Vagina (tissue), 2 donors: ENCODE measurements around the gene CRIP2. TPM values are rescaled to one million over a fixed set of nuclear protein-coding genes. Genes with fewer than 3 reads are reported as not detected.
A peak's percentile ranks its signal among the peaks of the same experiment; 100 is the strongest.

Source experiments
- DNase-seq, 2 donors: peaks; one replicate each; pipeline ENCODE4 v3.0.0-alpha.2; 2017; ENCODE audit errors: extremely low spot score in 2 of 2
- H3K27ac ChIP-seq: fragments of 200-600 bp; sonication (generic); one replicate; pipeline ENCODE4 v1.5.1; 2019
- H3K27me3 ChIP-seq: fragments of 200-600 bp; sonication (generic); one replicate; pipeline ENCODE4 v1.5.1; 2019
- H3K36me3 ChIP-seq, 2 donors: fragments of 200-600 bp; sonication (generic); one replicate each; pipeline ENCODE4 v1.5.1; 2017 to 2019
- H3K4me1 ChIP-seq: fragments of 200-600 bp; sonication (generic); one replicate; pipeline ENCODE4 v1.5.1; 2019
- H3K4me3 ChIP-seq, 2 donors: fragments of 200-600 bp; sonication (generic); 1 replicate in 1 of 2; 2 replicates in 1 of 2; pipeline ENCODE4 v1.5.1; 2016 to 2019
- H3K9me3 ChIP-seq: fragments of 200-600 bp; sonication (generic); one replicate; pipeline ENCODE4 v1.5.1; 2019
- POLR2A ChIP-seq, 2 donors: fragments of 450-650 bp; IDR thresholded peaks; one replicate each; pipeline ENCODE4 v1.6.1; 2017; ENCODE audit warnings: antibody characterized with exemption in 2 of 2, mild to moderate bottlenecking in 2 of 2, moderate library complexity in 2 of 2
- POLR2AphosphoS5 ChIP-seq, 2 donors: sonication (generic); formaldehyde crosslinking; IDR thresholded peaks; one replicate each; pipeline ENCODE4 v1.9.0; 2017; ENCODE audit warnings: antibody characterized with exemption in 2 of 2, mild to moderate bottlenecking in 2 of 2, low read depth in 1 of 2; ENCODE audit not compliant: insufficient read depth in 1 of 2
- intact Hi-C: fragments of 100-400 bp; cut with DNase I; formaldehyde crosslinking; loops from one replicate; pipeline ENCODE4 v1.15.1; 2023
- total RNA-seq: library from RNA; depleted of rRNA; stranded (reverse); fragments of >200 nt; gene quantifications from one replicate; pipeline ENCODE4 v1.2.3, GENCODE V29; 2016
- TF ChIP-seq, protein P1 (sequence below), 3 experiments: fragments of 450-650 bp in 2 of 3; fragments of 200-600 bp in 1 of 3; sonication (generic) in 1 of 3; IDR thresholded peaks; one replicate each; pipeline ENCODE4 v1.5.1; 2017 to 2019; ENCODE audit warnings: antibody characterized with exemption in 3 of 3, mild to moderate bottlenecking in 2 of 3, moderate library complexity in 2 of 3

CRIP2 gene
- total RNA-seq, 1 donor from 2014 or later, result 126 TPM

DNA sequence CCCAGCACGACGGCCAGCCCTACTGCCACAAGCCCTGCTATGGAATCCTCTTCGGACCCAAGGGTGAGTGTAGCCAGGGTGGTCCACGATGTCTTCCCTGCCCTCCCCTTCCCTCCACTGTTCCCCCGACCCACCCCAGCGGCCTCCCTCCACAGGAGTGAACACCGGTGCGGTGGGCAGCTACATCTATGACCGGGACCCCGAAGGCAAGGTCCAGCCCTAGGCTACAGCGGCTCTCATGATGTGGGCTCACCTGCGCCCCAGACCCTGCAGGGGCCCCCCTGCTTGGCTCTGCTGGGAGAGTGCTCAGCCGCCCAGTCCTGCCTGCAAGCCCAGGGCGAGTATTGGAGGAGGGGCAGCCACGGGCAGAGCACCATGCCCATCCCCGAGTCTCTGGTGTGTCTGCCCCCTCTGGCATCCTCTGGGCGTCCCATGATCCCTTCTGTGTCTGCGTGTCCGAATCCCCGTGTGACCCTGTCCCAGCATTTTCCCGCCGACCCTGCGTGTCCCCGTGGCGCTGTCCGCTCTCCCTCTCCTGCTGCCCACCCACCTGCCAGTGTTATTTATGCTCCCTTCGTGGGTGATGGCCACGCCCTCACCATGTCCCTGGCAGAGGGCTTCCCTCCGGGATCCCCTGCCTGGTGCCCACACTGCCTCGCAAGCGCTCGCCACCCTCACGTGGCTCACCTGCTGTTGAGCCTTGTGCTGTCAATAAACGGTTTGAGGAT, 5.0 kb downstream of the CRIP2 start:
- H3K36me3 ChIP-seq, result no peaks in the 10 kb centered on the region
- TF ChIP-seq, protein P1, sequence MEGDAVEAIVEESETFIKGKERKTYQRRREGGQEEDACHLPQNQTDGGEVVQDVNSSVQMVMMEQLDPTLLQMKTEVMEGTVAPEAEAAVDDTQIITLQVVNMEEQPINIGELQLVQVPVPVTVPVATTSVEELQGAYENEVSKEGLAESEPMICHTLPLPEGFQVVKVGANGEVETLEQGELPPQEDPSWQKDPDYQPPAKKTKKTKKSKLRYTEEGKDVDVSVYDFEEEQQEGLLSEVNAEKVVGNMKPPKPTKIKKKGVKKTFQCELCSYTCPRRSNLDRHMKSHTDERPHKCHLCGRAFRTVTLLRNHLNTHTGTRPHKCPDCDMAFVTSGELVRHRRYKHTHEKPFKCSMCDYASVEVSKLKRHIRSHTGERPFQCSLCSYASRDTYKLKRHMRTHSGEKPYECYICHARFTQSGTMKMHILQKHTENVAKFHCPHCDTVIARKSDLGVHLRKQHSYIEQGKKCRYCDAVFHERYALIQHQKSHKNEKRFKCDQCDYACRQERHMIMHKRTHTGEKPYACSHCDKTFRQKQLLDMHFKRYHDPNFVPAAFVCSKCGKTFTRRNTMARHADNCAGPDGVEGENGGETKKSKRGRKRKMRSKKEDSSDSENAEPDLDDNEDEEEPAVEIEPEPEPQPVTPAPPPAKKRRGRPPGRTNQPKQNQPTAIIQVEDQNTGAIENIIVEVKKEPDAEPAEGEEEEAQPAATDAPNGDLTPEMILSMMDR (IDR thresholded peaks at IDR 0.05), result no peak
- TF ChIP-seq POLR2AphosphoS5 (IDR thresholded peaks at IDR 0.05; ENCODE audit: insufficient read depth in 1 of 2, low read depth in 1 of 2) (no peak), POLR2A (IDR thresholded peaks at IDR 0.05) (no peak)
- peak overlapping the region; percentile 97 for H3K27ac ChIP-seq
- H3K9me3 ChIP-seq, result no peaks in the 10 kb centered on the region
- DNase-seq, result no peak
- peaks cover 90% of the 10 kb centered on the region for H3K4me1 ChIP-seq
- no peak overlapping the region for H3K4me3 ChIP-seq
- peaks cover 4% of the 10 kb centered on the region for H3K27me3 ChIP-seq
- intact Hi-C loops, result loop anchor here (5.0 kb wide), 1 partner anchor 392 kb away; no protein-coding TSS in a partner anchor

DNA sequence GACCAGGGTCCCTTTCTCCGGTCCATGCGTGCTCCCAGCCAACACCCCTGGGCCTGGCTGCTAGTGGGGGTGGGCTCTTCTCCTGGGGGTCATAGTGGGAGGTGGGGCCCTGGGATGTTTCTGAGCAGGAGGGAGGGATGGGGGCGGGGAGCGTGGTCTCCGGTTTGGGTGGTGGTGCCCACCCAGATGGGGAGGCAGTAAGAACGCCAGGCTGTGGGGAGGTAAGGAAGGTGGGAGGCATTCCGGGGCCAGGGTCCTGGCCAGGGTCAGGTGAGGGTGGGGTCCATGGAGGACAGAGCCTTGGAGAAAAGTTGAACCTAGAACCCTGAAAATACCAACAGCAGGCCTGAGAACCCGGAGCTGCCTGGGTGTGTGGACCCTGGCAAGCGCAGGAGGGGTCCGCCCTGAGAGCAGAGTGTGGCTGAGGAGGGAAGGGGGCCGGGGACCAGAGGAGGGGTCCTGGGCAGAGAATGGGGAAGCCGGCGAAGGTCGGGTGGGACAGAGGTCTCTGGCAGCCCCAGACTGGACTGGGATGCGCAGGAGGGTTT, 5.7 kb downstream of the CRIP2 start:
- no peaks in the 10 kb centered on the region for H3K36me3 ChIP-seq
- H3K4me3 ChIP-seq, result no peak overlapping the region
- intact Hi-C loops, result loop anchor here (5.0 kb wide), 1 partner anchor 393 kb away; no protein-coding TSS in a partner anchor
- no peaks in the 10 kb centered on the region for H3K27me3 ChIP-seq
- H3K27ac ChIP-seq, result peak overlapping the region; percentile 97
- H3K9me3 ChIP-seq, result no peaks in the 10 kb centered on the region
- TF ChIP-seq POLR2A (IDR thresholded peaks at IDR 0.05) (no peak), POLR2AphosphoS5 (IDR thresholded peaks at IDR 0.05; ENCODE audit: insufficient read depth in 1 of 2, low read depth in 1 of 2) (no peak)
- TF ChIP-seq, protein P1 (IDR thresholded peaks at IDR 0.05), result no peak
- no peak for DNase-seq
- H3K4me1 ChIP-seq, result peaks cover 92% of the 10 kb centered on the region

DNA sequence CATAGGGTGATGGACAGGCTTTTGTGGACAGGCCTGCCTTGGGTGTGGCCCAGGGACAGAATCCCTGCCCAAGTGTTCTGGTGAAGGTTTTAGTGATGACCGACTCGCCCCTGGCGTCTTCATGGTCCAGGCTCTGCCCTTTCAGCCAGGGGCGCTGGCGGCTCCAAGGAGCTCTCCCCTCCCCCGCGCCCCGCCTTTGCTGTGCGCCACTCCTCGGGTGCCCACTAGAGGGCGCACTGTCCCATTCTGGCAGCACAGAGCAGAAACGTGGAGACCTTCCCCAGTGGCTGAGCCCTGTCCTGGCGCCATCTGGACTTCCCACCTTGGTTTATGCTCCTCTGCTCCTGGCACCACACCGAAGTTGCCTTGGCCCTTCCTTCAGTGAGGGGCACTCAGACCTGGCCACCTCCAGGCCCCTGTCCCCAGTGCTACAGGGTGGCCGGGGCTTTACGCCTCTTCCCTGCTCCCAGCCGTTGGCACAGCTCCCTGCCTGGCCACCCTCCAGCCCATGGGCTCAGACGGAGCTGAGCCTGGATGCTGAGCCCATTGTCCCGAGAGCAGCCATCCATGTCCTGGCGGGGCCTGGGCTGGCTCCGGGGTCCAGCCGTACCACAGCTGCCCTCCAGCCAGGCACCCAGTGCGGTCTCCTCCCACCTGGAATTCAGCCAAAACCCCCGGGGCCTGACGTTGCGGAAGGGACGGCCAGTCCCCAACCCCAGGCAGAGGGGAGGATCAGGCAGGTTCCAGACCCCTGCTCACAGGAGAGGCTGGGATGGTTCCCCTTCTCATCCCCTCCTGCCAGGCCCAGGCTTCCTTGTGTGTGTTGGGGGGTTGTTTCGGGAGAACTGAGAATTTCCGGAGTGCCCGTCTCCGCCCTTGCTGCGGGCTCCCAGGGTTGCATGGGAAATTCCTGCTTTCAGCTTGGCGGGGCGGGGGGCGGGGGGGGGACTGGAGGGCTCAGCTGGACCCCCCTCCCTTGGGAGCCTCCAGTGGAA, 6.5 kb downstream of the CRIP2 start:
- TF ChIP-seq POLR2AphosphoS5 (IDR thresholded peaks at IDR 0.05; ENCODE audit: insufficient read depth in 1 of 2, low read depth in 1 of 2), result peak; percentile 81 to 84
- no peak for TF ChIP-seq POLR2A (IDR thresholded peaks at IDR 0.05)
- TF ChIP-seq, protein P1 (IDR thresholded peaks at IDR 0.05), result peak; percentile 92 to 97 (median 94)

DNA sequence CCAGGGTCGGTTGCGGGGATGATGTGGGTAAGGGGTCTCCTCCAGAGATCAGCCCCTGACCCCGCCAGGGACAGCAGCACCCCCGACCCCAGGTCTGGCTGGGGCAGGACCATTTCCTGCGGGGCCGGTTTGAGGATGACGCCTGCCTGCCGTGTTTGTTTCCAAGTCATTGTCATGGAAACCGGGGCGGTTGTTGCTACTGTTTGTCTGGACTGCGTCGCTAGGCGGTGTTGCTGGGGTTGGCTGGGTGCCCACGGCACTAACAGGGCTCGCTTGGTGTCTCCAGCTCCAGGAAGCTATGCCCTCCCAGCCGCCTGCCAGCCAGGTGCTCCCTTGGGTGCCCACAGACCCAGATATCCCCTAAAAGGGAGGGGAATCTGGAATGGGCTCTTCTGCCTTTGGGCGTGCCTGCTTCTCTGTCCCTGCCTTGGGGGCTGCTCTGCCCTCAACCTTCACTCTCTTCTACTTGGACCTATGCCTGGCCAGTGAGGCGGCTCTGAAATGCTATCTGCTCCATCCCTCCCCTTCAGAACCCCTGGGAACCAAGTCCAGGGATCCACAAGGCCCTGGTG, 7.4 kb downstream of the CRIP2 start:
- peak overlapping the region; percentile 97 for H3K27ac ChIP-seq
- intact Hi-C loops, result loop anchor here (5.0 kb wide), 1 partner anchor 395 kb away; no protein-coding TSS in a partner anchor
- no peaks in the 10 kb centered on the region for H3K36me3 ChIP-seq
- H3K4me3 ChIP-seq, result peak overlapping the region; percentile 38 to 45
- TF ChIP-seq POLR2AphosphoS5 (IDR thresholded peaks at IDR 0.05; ENCODE audit: insufficient read depth in 1 of 2, low read depth in 1 of 2) (peak in 1 of 2 donors; percentile 14), POLR2A (IDR thresholded peaks at IDR 0.05) (no peak)
- TF ChIP-seq, protein P1 (IDR thresholded peaks at IDR 0.05), result peak in 2 of 3 experiments; percentile 5 to 12
- no peaks in the 10 kb centered on the region for H3K9me3 ChIP-seq
- no peaks in the 10 kb centered on the region for H3K27me3 ChIP-seq
- DNase-seq, result no peak
- peaks cover 92% of the 10 kb centered on the region for H3K4me1 ChIP-seq

More for the DNA sequence above, 6.5 kb downstream of the CRIP2 start:
- Histone ChIP-seq H3K4me3 (peak overlapping the region; percentile 38 to 45), H3K36me3 (no peaks in the 10 kb centered on the region), H3K27ac (peak overlapping the region; percentile 97), H3K9me3 (no peaks in the 10 kb centered on the region), H3K27me3 (no peaks in the 10 kb centered on the region), H3K4me1 (peaks cover 92% of the 10 kb centered on the region)
- DNase-seq, result no peak
- intact Hi-C loops, result loop anchor here (5.0 kb wide), 1 partner anchor 394 kb away; no protein-coding TSS in a partner anchor
